CD8-positive, alpha-beta memory T cell (primary cell): ENCODE results near the gene RNF180. TPM values are rescaled to one million over a fixed set of nuclear protein-coding genes. Genes with fewer than 3 reads are reported as not detected.
A peak's percentile ranks its signal among the peaks of the same experiment; 100 is the strongest.

Experiments
- CTCF ChIA-PET: fragments of 350-600 bp; sonication (Branson Sonifier 250); formaldehyde crosslinking; loops from one replicate; lab custom pipeline; 2021; ENCODE audit warnings: antibody characterized with exemption; lab: Charles Lee
- POLR2A ChIA-PET: fragments of 350-600 bp; sonication (Branson Sonifier 250); formaldehyde crosslinking; loops from one replicate; lab custom pipeline; 2021; ENCODE audit warnings: antibody characterized with exemption; lab: Charles Lee
- DNase-seq, 5 donors: peaks; one replicate each; pipeline versions ENCODE4 v3.0.0 to v3.0.0-alpha.2; 2020 to 2022; ENCODE audit warnings: mixed read lengths in 1 of 5
- H3K27ac ChIP-seq: one replicate; pipeline ENCODE4 v1.7.0; 2013; ENCODE audit warnings: low read depth, mild to moderate bottlenecking, low read length, moderate library complexity
- H3K27me3 ChIP-seq: 2 replicates; pipeline ENCODE4 v1.7.0; 2013; ENCODE audit warnings: low read length, mild to moderate bottlenecking; ENCODE audit not compliant: insufficient read depth, poor library complexity, severe bottlenecking
- H3K36me3 ChIP-seq: 2 replicates; pipeline ENCODE4 v1.7.0; 2013; ENCODE audit warnings: mild to moderate bottlenecking, low read length, moderate library complexity; ENCODE audit not compliant: insufficient read depth
- H3K4me1 ChIP-seq: 2 replicates; pipeline ENCODE4 v1.7.0; 2013; ENCODE audit warnings: mild to moderate bottlenecking, low read length, moderate library complexity; ENCODE audit not compliant: insufficient read depth
- H3K4me3 ChIP-seq: 2 replicates; pipeline ENCODE4 v1.7.0; 2013; ENCODE audit warnings: mild to moderate bottlenecking, low read length
- H3K9me3 ChIP-seq: 2 replicates; pipeline ENCODE4 v1.7.0; 2013; ENCODE audit warnings: mild to moderate bottlenecking, low read length
- H3K27ac Mint-ChIP-seq, 8 donors: one replicate each; pipeline ENCODE4 v1.8.0; 2020 to 2021; ENCODE audit warnings: mixed read lengths in 8 of 8, mild to moderate bottlenecking in 6 of 8, inconsistent platforms in 3 of 8, moderate library complexity in 3 of 8
- H3K27me3 Mint-ChIP-seq, 2 donors: one replicate each; pipeline ENCODE4 v1.8.0; 2020 to 2021; ENCODE audit warnings: mixed read lengths in 2 of 2, mild to moderate bottlenecking in 1 of 2, moderate library complexity in 1 of 2
- H3K36me3 Mint-ChIP-seq, 3 donors: one replicate each; pipeline ENCODE4 v1.8.0; 2020 to 2021; ENCODE audit warnings: mixed read lengths in 3 of 3, inconsistent platforms in 1 of 3, mild to moderate bottlenecking in 1 of 3
- H3K4me1 Mint-ChIP-seq, 3 donors: one replicate each; pipeline ENCODE4 v1.8.0; 2020 to 2021; ENCODE audit warnings: mixed read lengths in 3 of 3, inconsistent platforms in 1 of 3, mild to moderate bottlenecking in 1 of 3
- H3K4me3 Mint-ChIP-seq, 7 donors: one replicate each; pipeline ENCODE4 v1.8.0; 2020 to 2021; ENCODE audit warnings: mixed read lengths in 7 of 7, mild to moderate bottlenecking in 6 of 7, moderate library complexity in 4 of 7, inconsistent platforms in 2 of 7
- H3K9me3 Mint-ChIP-seq, 5 donors: one replicate each; pipeline ENCODE4 v1.8.0; 2020 to 2022; ENCODE audit warnings: mixed read lengths in 5 of 5, mild to moderate bottlenecking in 3 of 5, moderate library complexity in 2 of 5, inconsistent platforms in 1 of 5
- polyA plus RNA-seq: library from polyadenylated mRNA; unstranded; fragments of 300-500 nt; fragmentation: Illumina TruSeq; gene quantifications from one replicate; pipeline ENCODE4 v1.2.3, GENCODE V29; 2021
- total RNA-seq, 2 experiments: library from RNA; stranded (reverse); gene quantifications; one replicate each; pipeline ENCODE4 v1.2.3, GENCODE V29; 2021

Gene RNF180
- total and polyA plus RNA-seq, 3 experiments from 2014 or later = not detected

GRCh38 chr5:64163746-64164145 lies 1.9 kb upstream of the RNF180 start:
- ChIA-PET CTCF (no interaction called here), POLR2A (no interaction called here)
- H3K9me3 Mint-ChIP-seq = peaks cover 0 to 2% (median 0%) of the 10 kb centered on the region in 5 donors

GRCh38 chr5:64164166-64164565 lies 1.5 kb upstream of the RNF180 start:
- Histone ChIP-seq H3K27ac (no peak overlapping the region), H3K36me3 (no peaks in the 10 kb centered on the region), H3K4me1 (no peaks in the 10 kb centered on the region), H3K4me3 (no peak overlapping the region), H3K9me3 (no peaks in the 10 kb centered on the region), H3K27me3 (peaks cover 5% of the 10 kb centered on the region)
- Mint-ChIP-seq H3K27me3 (peaks cover 24 to 25% of the 10 kb centered on the region in 2 donors), H3K9me3 (peaks cover 0 to 2% (median 0%) of the 10 kb centered on the region in 5 donors), H3K4me1 (peaks cover 2 to 4% (median 4%) of the 10 kb centered on the region in 3 donors), H3K4me3 (no peak overlapping the region), H3K36me3 (no peaks in the 10 kb centered on the region), H3K27ac (peak overlapping the region in 1 of 8 donors; percentile 6)
- DNase-seq = no peak
- POLR2A ChIA-PET = no interaction called here
- CTCF ChIA-PET = no interaction called here

More at GRCh38 chr5:64163746-64164145, 1.9 kb upstream of the RNF180 start:
- no peak for DNase-seq
- Histone ChIP-seq H3K27me3 (peaks cover 5% of the 10 kb centered on the region), H3K36me3 (no peaks in the 10 kb centered on the region), H3K4me3 (no peak overlapping the region), H3K9me3 (no peaks in the 10 kb centered on the region), H3K27ac (no peak overlapping the region), H3K4me1 (no peaks in the 10 kb centered on the region)
- H3K4me3 Mint-ChIP-seq = no peak overlapping the region
- H3K36me3 Mint-ChIP-seq = no peaks in the 10 kb centered on the region
- H3K27me3 Mint-ChIP-seq = peaks cover 22 to 25% of the 10 kb centered on the region in 2 donors
- H3K27ac Mint-ChIP-seq = no peak overlapping the region
- peaks cover 2 to 4% (median 4%) of the 10 kb centered on the region in 3 donors for H3K4me1 Mint-ChIP-seq

GRCh38 chr5:64165160-64165499 lies 513 bp upstream of the RNF180 start:
- Mint-ChIP-seq H3K4me3 (peak overlapping the region in 2 of 7 donors; percentile 39 to 55), H3K9me3 (peaks cover 0 to 4% (median 0%) of the 10 kb centered on the region in 5 donors), H3K27ac (no peak overlapping the region), H3K36me3 (no peaks in the 10 kb centered on the region), H3K27me3 (peaks cover 25% of the 10 kb centered on the region in 2 donors), H3K4me1 (peaks cover 2 to 4% (median 4%) of the 10 kb centered on the region in 3 donors)
- Histone ChIP-seq H3K4me3 (no peak overlapping the region), H3K4me1 (no peaks in the 10 kb centered on the region), H3K27me3 (peaks cover 5% of the 10 kb centered on the region), H3K9me3 (no peaks in the 10 kb centered on the region), H3K36me3 (no peaks in the 10 kb centered on the region), H3K27ac (no peak overlapping the region)
- DNase-seq = no peak
- ChIA-PET POLR2A (no interaction called here), CTCF (no interaction called here)

- Histone ChIP-seq H3K27me3 (peaks cover 5% of the 10 kb centered on the region), H3K4me1 (no peaks in the 10 kb centered on the region), H3K36me3 (no peaks in the 10 kb centered on the region), H3K4me3 (no peak overlapping the region), H3K27ac (no peak overlapping the region), H3K9me3 (no peaks in the 10 kb centered on the region)
- Mint-ChIP-seq H3K4me1 (peaks cover 2 to 4% (median 4%) of the 10 kb centered on the region in 3 donors), H3K27ac (no peak overlapping the region), H3K27me3 (peaks cover 25% of the 10 kb centered on the region in 2 donors), H3K9me3 (peaks cover 0 to 8% (median 0%) of the 10 kb centered on the region in 5 donors), H3K36me3 (no peaks in the 10 kb centered on the region), H3K4me3 (peak overlapping the region in 2 of 7 donors; percentile 33 to 44)
- DNase-seq = no peak
- ChIA-PET POLR2A (no interaction called here), CTCF (no interaction called here)
Measured at GRCh38 chr5:64166201-64166959, 737 bp downstream of the RNF180 start.

GRCh38 chr5:64176301-64176700 lies 10.7 kb downstream of the RNF180 start:
- ChIA-PET POLR2A (no interaction called here), CTCF (no interaction called here)
- Histone ChIP-seq H3K9me3 (no peaks in the 10 kb centered on the region), H3K4me3 (no peak overlapping the region), H3K27me3 (no peaks in the 10 kb centered on the region), H3K36me3 (no peaks in the 10 kb centered on the region), H3K27ac (no peak overlapping the region), H3K4me1 (no peaks in the 10 kb centered on the region)
- Mint-ChIP-seq H3K9me3 (peaks cover 0 to 9% (median 3%) of the 10 kb centered on the region in 5 donors), H3K27ac (no peak overlapping the region), H3K4me3 (no peak overlapping the region), H3K4me1 (no peaks in the 10 kb centered on the region), H3K27me3 (no peaks in the 10 kb centered on the region), H3K36me3 (no peaks in the 10 kb centered on the region)
- no peak for DNase-seq

- ChIA-PET POLR2A (no interaction called here), CTCF (no interaction called here)
- Histone ChIP-seq H3K27me3 (no peaks in the 10 kb centered on the region), H3K9me3 (no peaks in the 10 kb centered on the region), H3K27ac (no peak overlapping the region), H3K36me3 (no peaks in the 10 kb centered on the region), H3K4me3 (no peak overlapping the region), H3K4me1 (no peaks in the 10 kb centered on the region)
- no peaks in the 10 kb centered on the region for H3K27me3 Mint-ChIP-seq
- no peak for DNase-seq
- H3K27ac Mint-ChIP-seq = no peak overlapping the region
- no peaks in the 10 kb centered on the region for H3K36me3 Mint-ChIP-seq
- peaks cover 0 to 5% (median 3%) of the 10 kb centered on the region in 5 donors for H3K9me3 Mint-ChIP-seq
- no peak overlapping the region for H3K4me3 Mint-ChIP-seq
- no peaks in the 10 kb centered on the region for H3K4me1 Mint-ChIP-seq
Measured at GRCh38 chr5:64180661-64181343, 15.2 kb downstream of the RNF180 start.

- Mint-ChIP-seq H3K9me3 (peaks cover 0 to 5% (median 0%) of the 10 kb centered on the region in 5 donors), H3K4me1 (no peaks in the 10 kb centered on the region), H3K27me3 (no peaks in the 10 kb centered on the region), H3K4me3 (no peak overlapping the region), H3K27ac (no peak overlapping the region), H3K36me3 (no peaks in the 10 kb centered on the region)
- Histone ChIP-seq H3K27me3 (no peaks in the 10 kb centered on the region), H3K27ac (no peak overlapping the region), H3K9me3 (no peaks in the 10 kb centered on the region), H3K36me3 (no peaks in the 10 kb centered on the region), H3K4me3 (no peak overlapping the region), H3K4me1 (no peaks in the 10 kb centered on the region)
- POLR2A ChIA-PET = no interaction called here
- no peak for DNase-seq
- CTCF ChIA-PET = no interaction called here
Measured at GRCh38 chr5:64181440-64181839, 15.8 kb downstream of the RNF180 start.

GRCh38 chr5:64183956-64184355 lies 18.3 kb downstream of the RNF180 start:
- H3K27ac ChIP-seq = no peak overlapping the region
- ChIA-PET POLR2A (no interaction called here), CTCF (no interaction called here)
- peaks cover 0 to 5% (median 0%) of the 10 kb centered on the region in 5 donors for H3K9me3 Mint-ChIP-seq
- H3K27me3 Mint-ChIP-seq = no peaks in the 10 kb centered on the region
- no peaks in the 10 kb centered on the region for H3K36me3 Mint-ChIP-seq
- no peak overlapping the region for H3K4me3 Mint-ChIP-seq
- H3K4me1 ChIP-seq = no peaks in the 10 kb centered on the region
- no peak for DNase-seq
- no peaks in the 10 kb centered on the region for H3K9me3 ChIP-seq
- H3K27me3 ChIP-seq = no peaks in the 10 kb centered on the region
- H3K27ac Mint-ChIP-seq = no peak overlapping the region
- no peaks in the 10 kb centered on the region for H3K36me3 ChIP-seq
- H3K4me1 Mint-ChIP-seq = no peaks in the 10 kb centered on the region
- H3K4me3 ChIP-seq = no peak overlapping the region
